RKO (cell line): Measurements from ENCODE around the gene RAB8B.
"Not testable (repeated sequence)": the region's sequence is repeated elsewhere in the genome, so short reads cannot be mapped to it uniquely, and the experiment has no call there.

Experiments
- DNase-seq: peaks from one replicate; pipeline ENCODE4 v3.0.0-alpha.2; 2016; ENCODE audit warnings: low spot score

RAB8B gene

DNA sequence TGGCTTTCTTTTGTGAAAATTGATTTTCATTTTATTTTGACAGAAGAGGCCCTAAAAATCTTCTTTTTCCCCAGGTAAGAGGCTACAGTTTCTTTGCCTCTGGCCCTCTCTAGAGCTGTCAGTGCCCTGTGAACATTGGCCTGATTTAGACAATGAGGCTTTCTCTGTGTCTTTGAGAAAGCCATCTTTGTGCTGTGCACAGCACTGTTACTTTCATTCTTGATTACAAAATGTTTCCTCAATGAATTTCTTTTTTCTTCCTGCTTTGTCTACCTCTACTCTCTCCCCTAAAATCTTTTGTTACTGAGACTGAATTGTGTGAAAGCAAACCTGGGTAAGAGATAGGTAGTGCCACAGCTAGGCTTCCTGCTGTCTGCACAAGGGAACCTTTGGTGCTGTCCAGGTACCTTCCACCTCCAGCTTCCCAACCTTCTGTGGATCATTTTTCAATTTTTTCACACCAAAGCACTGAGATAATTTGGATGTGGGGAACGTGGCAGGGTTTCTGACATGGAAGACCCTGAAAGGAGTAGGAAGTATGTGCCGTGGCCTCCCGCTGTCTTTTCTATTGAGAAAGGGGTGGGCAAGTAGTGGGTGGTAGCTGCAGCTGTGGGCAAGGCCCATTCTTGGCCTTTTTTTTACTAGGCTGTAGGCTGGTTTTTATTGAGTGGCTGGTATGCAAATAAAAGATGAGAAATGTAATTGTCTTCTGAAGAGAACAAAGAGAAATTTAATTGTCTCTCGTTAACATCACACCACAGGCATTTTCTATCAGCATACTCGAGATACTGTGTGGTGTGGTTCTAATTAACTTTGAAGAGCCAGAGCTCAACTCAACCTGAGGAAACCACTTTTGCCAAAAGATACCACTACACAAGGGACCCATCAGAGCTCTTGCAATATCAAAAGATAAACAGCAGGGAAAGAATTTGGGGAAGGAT is 21.0 kb downstream of the RAB8B start:
- DNase-seq: no peak

- no peak for DNase-seq
Observed at GRCh38 chr15:63211092-63211490, 21.7 kb downstream of the RAB8B start.

- no peak for DNase-seq
Observed at GRCh38 chr15:63211549-63211948, 22.1 kb downstream of the RAB8B start.

DNA sequence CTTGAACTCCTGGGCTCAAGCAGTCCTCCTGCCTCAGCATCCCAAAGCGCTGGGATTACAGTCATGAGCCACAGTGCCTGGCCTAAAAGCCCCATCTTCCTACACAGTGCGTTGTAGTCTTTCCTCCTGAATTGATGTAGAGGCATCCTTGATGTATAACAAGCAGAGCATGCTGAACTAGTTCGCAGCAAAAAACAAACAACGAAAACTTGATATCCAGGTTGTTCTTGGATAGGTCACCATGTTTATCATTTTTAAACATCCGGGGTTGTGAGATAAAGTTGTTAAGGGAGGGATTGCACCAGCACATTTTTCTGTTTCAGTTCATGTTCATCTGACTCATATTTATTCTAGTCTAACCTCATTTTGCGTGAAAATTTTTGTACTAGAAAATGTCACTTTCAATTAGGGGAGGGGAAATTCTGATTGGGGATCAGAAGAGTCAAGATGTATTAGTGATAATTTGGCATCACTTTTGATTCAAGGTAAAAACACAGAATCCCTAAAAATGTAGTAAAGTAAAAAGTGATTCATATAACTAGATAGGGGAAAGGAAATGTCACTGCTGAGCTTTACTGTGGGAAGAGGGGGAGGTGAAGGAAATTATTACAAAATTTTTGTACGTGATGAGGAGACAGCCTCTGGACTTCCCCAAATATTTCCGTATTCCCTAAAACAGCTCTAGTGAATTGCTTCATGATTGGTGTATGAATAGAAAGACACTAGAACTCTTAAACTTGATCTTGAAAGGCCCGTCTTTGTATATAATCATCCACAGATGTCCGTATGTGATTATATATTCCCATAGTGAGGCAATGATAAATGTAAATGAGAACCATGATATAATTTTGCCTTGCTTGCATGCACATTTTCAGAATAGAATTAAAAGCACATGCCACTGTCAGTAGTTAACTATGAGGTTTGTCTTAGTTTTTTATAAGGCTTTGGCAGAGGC is 22.9 kb downstream of the RAB8B start:
- no peak for DNase-seq

GRCh38 chr15:63218100-63218808 is 28.8 kb downstream of the RAB8B start:
- no peak for DNase-seq

DNA sequence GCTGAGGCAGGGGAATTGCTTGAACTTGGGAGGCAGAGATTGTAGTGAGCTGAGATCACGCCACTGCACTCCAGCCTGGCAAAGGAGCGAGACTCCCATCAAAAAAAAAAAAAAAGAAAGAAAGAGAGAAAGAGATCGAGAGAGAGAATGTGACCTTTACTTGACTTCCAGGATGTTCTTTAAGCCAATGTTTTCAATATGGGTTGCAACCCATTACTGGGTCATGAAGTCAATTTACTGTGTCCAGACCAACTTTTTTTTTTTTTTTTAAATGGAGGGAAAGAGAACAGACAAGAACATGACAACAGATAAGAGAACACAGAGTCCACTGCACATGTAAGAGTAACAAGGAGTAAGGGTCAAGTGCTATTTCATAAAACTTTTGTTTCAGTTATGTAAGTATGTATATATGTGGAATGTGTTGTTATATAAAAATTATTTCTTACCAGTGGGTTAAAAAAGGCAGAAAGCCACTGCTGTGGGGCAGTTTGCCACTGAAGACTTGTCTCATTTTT is 29.8 kb downstream of the RAB8B start:
- DNase-seq: no peak

DNA sequence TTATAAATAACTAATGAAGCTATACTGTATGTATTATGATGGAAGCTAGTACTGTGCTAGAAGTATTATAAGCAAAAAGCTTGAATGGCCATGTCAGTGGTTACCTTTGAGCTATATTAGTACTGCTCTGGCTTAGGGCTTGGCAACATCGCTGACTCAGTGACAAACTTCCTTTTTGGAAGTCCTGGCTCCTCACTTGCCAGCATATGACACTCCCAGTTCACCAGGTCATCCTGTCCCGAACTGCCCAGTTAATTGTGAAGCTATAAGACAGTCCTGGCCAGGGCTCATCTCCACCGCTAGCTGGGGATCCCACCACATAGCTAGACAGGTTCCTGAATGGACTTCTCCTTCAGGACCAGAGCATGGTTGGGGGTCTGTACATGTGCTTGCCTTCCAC is 31.9 kb downstream of the RAB8B start:
- no peak for DNase-seq

DNA sequence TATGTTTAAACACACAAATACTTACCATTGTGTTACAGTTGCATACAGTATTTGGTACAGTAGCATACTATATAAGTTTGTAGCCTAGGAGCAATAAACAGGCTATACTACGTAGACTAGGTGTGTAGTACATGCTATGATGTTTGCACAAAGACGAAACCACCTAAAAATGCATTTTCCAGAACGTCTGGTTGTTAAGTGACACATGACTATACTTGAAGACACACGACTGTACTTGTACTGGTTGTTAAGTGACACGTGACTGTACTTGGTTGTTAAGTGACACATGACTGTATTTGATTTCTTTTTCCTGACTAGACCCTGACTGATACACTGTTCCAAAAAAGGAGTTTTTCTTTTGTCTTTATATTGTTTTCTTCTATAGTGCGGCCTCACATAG is 34.1 kb downstream of the RAB8B start:
- DNase-seq: peak; percentile 33

- no peak for DNase-seq
Observed at GRCh38 chr15:63225381-63225780, 36.0 kb downstream of the RAB8B start.

DNA sequence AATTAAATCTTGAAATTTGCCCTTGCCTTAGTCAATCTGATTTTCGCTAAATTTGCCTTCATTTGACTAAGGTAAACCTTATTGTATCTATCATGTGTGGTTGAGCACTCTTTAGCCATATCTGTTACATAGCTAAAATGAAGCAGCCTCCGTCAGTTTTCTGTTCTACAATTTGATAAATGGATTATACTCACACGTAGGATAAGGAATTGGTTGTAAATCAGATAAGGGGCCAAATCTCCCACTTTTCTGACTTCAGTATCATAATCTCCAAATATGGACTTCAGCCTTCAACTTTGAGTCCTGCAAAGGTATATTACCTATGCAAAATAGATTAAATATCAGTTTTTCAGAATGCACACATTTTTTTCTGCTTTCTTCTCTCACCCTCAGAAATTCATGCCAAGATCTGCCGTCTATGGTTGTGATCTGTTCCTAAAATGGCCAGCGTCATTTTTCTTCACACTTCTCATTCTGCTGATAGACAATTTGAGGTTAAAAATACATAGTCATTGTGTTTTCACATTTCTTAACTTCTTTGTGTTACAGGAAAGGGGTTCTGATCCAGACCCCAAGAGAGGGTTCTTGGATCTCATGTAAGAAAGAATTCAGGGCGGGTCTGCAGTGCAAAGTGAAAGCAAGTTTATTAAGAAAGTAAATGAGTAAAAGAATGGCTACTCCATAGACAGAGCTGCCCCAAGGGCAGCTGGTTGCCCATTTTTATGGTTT is 36.9 kb downstream of the RAB8B start:
- no peak for DNase-seq

DNA sequence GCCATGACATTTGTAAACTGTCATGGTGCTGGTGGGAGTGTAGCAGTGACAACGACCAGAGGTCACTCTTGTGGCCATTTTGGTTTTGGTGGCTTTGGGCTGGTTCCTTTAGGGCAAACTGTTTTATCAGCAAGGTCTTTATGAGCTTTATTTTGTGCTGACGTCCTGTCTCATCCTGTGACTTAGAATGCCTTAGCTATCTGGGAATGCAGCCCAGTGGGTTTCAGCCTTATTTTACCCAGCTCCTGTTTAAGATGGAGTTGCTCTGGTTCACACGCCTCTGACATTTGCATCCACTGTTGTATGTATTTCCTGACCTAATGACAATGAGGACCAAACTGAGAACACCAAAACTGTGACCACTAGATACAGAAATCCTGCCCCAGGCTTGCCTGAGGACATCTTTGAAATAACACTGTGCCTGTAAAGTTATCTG is 37.6 kb downstream of the RAB8B start:
- no peak for DNase-seq

GRCh38 chr15:63227689-63228088 is 38.3 kb downstream of the RAB8B start:
- no peak for DNase-seq

DNA sequence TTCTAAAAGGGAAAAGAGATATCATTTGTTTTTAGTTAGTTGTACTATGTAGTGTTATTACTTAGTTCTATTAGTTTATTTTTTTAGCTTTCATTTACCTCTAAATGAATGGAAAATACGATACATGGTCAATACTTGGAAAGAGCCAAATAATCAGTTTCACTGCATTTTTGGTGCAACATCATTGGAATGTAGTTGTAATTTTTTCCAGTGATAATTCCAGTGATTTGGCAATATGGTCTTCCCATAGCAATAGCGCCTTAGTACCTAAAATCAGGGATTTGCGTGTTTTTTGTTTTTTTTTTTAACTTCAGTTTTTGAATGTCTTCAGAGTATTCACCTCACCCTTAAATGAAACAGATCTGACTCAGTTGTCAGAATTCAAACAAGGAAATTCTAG is 41.8 kb downstream of the RAB8B start:
- no peak for DNase-seq

- DNase-seq: no peak
Observed at GRCh38 chr15:63231706-63232105, 42.3 kb downstream of the RAB8B start.

DNA sequence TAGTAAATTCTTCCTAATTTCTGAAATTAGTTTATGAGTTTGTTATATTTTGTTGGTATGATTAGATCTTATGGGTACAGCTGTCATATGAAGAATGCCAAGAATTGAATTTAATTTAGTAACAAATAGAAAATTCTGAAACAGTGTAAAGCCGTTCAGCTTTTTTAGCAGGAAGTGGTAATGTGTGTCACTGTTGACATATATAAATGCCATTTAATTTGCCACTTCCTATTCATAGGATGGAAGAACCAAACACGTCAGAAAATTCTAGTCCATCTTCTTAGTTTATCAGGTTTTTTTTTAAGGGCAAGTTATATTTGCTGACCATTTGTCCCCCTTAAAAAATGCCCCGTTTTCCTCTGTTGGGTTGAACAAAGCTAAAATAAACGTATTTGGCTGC is 43.0 kb downstream of the RAB8B start:
- DNase-seq: no peak

DNA sequence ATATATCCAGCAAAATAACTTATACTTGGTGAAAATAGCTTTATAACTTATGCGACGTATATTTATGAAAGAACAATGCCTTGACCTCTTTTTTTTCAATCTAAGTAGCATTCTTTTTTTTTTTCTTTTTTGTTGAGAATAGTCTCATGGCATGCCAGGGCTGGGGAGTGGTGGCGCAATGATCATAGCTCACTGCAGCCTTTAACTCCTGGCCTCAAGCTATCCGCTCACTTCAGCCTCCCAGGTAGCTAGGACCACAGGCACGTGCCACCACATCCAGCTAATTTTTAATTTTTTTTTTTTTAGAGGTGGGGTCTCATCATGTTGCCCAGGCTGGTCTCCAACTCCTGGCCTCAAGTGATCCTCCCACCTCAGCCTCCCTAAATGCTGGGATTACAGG is 43.5 kb downstream of the RAB8B start:
- DNase-seq: no peak

GRCh38 chr15:63233667-63234423 is 44.4 kb downstream of the RAB8B start:
- DNase-seq: peak; percentile 21

- DNase-seq: no peak
Observed at GRCh38 chr15:63234451-63234870, 45.1 kb downstream of the RAB8B start.

- peak; percentile 24 for DNase-seq
Observed at GRCh38 chr15:63236272-63236671, 46.9 kb downstream of the RAB8B start.

GRCh38 chr15:63237086-63237485 is 47.7 kb downstream of the RAB8B start:
- DNase-seq: not testable (repeated sequence)
